ENCODE results near the gene YLPM1.

YLPM1 gene

DNA sequence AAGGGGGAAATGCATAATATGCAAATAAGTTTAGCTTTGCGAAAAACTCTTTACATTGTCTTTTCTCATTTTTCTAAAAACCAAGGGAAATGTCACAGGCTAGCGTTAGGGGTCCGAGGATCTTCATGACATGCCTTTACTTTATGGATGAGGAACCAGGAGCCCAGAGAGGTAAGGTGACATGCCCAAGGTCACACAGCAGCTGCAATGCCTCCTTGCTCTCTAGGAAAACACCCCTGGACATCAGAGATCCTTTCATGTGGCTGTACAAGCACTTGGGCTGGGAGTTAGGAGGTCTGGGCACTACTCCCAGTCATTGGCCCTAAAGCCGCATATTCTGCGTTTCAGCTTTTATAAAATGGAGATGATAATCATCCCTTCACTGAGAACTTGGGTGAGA lies 112.1 kb downstream of the YLPM1 start:
- no peak for DNase-seq

- no peak for DNase-seq
Observed at GRCh38 chr14:74875941-74876913, 113.1 kb downstream of the YLPM1 start, which contains the start of gene PROX2. Gene PROX2 (minus strand): TSS chr14:74876145. CDS start chr14:74863834, 12,311 bp downstream.

- DNase-seq: no peak
Observed at GRCh38 chr14:74879427-74880182, 116.5 kb downstream of the YLPM1 start.

- DNase-seq: peak; percentile 90
Observed at GRCh38 chr14:74881431-74882102, 118.5 kb downstream of the YLPM1 start, which contains the start of gene DLST. Gene DLST (plus strand): TSS chr14:74881916. CDS start chr14:74881954, 38 bp downstream.

DNA sequence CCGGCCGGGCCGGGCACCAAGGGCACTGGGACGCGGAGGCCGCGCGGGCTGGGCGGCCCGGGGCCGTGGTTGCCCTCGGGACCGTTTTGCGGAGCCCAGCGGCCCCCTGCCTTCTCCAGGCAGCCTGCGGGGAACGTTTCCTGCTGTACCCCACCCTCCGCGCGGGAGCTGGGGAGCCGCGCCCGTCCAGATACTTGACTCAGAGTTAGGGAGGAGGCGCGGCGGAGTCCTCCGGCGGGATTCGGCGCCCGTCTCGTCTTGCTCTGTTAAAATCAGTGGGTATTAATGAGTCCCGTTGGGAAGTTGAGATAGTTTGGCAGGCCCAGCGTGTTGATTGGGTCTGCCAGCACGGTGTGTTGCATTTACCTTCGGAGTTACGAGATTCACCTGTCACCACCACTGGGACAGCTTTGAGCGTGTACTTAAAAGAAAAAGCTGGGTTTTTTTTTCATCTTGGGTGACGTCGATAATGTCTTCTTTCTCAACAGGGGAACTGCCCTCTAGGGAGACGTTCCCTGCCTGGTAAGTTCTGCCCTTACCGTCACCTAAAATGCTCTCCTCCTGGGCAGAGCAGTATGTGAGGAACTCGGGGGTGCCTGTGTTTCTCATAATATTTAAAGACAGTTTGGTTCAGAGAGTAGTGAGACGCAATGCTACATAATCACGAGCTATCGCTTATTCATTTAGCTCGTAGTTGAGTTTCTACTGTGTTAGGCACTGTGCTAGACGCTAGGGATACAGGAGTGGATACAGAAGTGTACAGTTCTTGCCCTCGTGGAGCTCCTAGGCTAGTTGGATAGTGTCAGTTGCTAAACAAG lies 119.2 kb downstream of the YLPM1 start:
- peak; percentile 48 for DNase-seq

Data from activated CD4-positive, alpha-beta T cell treated with anti-CD3 and anti-CD28 coated beads, Interleukin-10, Interleukin-2, amounts not matched to agents 100 ng/mL and 50 ng/mL, durations not matched to agents 16 hours and 8 hours (primary cell).